ENCODE measurements around the gene DUSP7.

DUSP7 gene

DNA sequence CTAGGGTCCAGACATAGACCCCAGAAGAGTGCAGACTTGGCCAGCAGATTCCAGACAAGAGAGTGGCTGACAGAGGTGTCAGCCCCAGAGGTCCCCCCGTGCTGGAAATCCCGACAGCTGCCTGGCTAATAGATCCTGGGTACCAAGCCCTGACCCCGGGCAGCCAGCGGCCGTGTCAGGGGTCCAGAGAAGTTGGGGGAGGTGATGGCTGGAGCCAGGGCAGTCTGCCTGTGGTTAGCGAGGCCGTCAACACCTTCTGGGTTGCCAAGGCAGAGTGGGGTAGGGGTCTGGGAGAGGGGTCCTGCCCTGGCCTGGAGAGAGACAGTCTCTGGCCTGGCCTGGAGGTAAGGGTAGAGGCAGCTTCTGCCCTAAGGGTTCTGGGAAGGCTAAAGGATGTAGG, 35.6 kb downstream of the DUSP7 start:
- CTCF ChIA-PET = no interaction called here

DNA sequence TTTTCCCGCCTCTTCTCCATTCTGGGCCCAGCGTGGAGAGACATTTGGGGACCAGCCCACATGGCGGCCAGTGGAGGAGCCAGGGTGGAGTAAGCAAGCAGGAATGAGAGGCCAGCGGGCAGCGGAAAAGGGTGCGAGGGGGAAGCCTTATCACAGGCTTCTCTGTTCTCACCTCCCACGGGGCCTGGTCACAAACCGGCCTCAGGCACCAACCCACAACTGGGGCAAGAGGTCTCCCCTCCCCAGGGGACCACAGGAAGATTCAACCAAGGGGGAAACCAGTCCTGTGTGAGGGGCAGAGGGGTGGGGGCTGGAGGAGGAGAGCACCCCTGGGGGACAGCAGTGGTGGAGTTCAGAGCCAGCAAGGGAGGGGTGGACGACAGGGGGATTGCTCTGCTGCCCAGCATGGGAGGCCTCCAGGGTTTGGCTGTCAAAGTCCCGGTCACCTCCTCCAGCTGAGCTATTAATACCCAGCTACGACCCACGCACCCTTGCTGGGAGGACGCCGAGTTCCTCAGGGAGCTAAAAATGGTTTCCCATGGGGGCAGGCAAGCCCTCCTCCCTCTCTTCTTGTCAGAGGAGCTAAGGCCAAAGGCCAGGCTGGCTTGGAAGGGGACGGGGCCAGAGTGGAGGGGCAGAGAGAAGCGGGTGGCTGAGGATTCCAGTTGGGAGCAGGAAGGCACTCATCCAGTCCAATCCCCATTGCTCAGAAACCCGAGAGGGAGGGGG, 36.9 kb downstream of the DUSP7 start:
- Histone ChIP-seq H3K9me3 (ENCODE audit: control insufficient read depth, insufficient read depth, low read depth, low read length) (no peaks in the 10 kb centered on the region), H3K4me3 (ENCODE audit: low read depth, low read length) (no peak overlapping the region), H3K4me1 (ENCODE audit: control insufficient read depth, insufficient read depth, low read length) (peaks cover 5% of the 10 kb centered on the region), H3K27ac (ENCODE audit: extremely low read depth, low read depth, low read length) (no peak overlapping the region), H3K36me3 (ENCODE audit: control insufficient read depth in 2 of 2, insufficient read depth in 1 of 2, low read length in 2 of 2) (no peaks in the 10 kb centered on the region)
- POLR2A ChIA-PET = no interaction called here
- TF ChIP-seq ZBTB7A (tag by site-specific recombination; IDR thresholded peaks at IDR 0.05; ENCODE audit: low read depth) (no peak), ZFHX2 (tag by site-specific recombination; conservative IDR thresholded peaks at IDR 0.05) (peak; percentile 35), ZSCAN23 (tag by site-specific recombination; IDR thresholded peaks at IDR 0.05) (no peak), ZIC2 (tag by site-specific recombination; IDR thresholded peaks at IDR 0.05) (peak; percentile 22; the same call in 1 of the 2 replicates), KLF8 (tag by site-specific recombination; IDR thresholded peaks at IDR 0.05) (no peak), EGR2 (tag by site-specific recombination; IDR thresholded peaks at IDR 0.05; ENCODE audit: low read depth) (peak; percentile 68), ZNF202 (tag by site-specific recombination; IDR thresholded peaks at IDR 0.05; ENCODE audit: borderline replicate concordance) (no peak)
- TF ChIP-seq, protein P1, sequence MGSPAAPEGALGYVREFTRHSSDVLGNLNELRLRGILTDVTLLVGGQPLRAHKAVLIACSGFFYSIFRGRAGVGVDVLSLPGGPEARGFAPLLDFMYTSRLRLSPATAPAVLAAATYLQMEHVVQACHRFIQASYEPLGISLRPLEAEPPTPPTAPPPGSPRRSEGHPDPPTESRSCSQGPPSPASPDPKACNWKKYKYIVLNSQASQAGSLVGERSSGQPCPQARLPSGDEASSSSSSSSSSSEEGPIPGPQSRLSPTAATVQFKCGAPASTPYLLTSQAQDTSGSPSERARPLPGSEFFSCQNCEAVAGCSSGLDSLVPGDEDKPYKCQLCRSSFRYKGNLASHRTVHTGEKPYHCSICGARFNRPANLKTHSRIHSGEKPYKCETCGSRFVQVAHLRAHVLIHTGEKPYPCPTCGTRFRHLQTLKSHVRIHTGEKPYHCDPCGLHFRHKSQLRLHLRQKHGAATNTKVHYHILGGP (tag by site-specific recombination; IDR thresholded peaks at IDR 0.05) = no peak
- TF ChIP-seq, protein P2, sequence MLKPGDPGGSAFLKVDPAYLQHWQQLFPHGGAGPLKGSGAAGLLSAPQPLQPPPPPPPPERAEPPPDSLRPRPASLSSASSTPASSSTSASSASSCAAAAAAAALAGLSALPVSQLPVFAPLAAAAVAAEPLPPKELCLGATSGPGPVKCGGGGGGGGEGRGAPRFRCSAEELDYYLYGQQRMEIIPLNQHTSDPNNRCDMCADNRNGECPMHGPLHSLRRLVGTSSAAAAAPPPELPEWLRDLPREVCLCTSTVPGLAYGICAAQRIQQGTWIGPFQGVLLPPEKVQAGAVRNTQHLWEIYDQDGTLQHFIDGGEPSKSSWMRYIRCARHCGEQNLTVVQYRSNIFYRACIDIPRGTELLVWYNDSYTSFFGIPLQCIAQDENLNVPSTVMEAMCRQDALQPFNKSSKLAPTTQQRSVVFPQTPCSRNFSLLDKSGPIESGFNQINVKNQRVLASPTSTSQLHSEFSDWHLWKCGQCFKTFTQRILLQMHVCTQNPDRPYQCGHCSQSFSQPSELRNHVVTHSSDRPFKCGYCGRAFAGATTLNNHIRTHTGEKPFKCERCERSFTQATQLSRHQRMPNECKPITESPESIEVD (tag by site-specific recombination; IDR thresholded peaks at IDR 0.05) = no peak
- TF ChIP-seq, protein P3, sequence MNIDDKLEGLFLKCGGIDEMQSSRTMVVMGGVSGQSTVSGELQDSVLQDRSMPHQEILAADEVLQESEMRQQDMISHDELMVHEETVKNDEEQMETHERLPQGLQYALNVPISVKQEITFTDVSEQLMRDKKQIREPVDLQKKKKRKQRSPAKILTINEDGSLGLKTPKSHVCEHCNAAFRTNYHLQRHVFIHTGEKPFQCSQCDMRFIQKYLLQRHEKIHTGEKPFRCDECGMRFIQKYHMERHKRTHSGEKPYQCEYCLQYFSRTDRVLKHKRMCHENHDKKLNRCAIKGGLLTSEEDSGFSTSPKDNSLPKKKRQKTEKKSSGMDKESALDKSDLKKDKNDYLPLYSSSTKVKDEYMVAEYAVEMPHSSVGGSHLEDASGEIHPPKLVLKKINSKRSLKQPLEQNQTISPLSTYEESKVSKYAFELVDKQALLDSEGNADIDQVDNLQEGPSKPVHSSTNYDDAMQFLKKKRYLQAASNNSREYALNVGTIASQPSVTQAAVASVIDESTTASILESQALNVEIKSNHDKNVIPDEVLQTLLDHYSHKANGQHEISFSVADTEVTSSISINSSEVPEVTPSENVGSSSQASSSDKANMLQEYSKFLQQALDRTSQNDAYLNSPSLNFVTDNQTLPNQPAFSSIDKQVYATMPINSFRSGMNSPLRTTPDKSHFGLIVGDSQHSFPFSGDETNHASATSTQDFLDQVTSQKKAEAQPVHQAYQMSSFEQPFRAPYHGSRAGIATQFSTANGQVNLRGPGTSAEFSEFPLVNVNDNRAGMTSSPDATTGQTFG (tag by site-specific recombination; IDR thresholded peaks at IDR 0.05; ENCODE audit: borderline replicate concordance) = no peak
- CTCF ChIA-PET = interaction anchor here (0.6 kb wide), 1 partner anchor 45 kb away, joined by 3 read pairs; the partner anchor contains the start of gene ABHD14B

More for the DNA sequence above, 35.6 kb downstream of the DUSP7 start:
- H3K27ac ChIP-seq (ENCODE audit: extremely low read depth, low read depth, low read length) = no peak overlapping the region
- no peak overlapping the region for H3K4me3 ChIP-seq (ENCODE audit: low read depth, low read length)
- no peaks in the 10 kb centered on the region for H3K9me3 ChIP-seq (ENCODE audit: control insufficient read depth, insufficient read depth, low read depth, low read length)
- no peaks in the 10 kb centered on the region for H3K36me3 ChIP-seq (ENCODE audit: control insufficient read depth in 2 of 2, insufficient read depth in 1 of 2, low read length in 2 of 2)
- TF ChIP-seq ZNF266 (tag by site-specific recombination; IDR thresholded peaks at IDR 0.05; ENCODE audit: low read depth) = no peak
- TF ChIP-seq, protein P2 (tag by site-specific recombination; IDR thresholded peaks at IDR 0.05) = no peak
- TF ChIP-seq KLF10 (tag by site-specific recombination; IDR thresholded peaks at IDR 0.05) = no peak
- TF ChIP-seq ZBTB1 (tag by site-specific recombination; IDR thresholded peaks at IDR 0.05) = no peak
- no peak for TF ChIP-seq ZXDB (tag by site-specific recombination; IDR thresholded peaks at IDR 0.05)
- TF ChIP-seq ZNF311 (tag by site-specific recombination; IDR thresholded peaks at IDR 0.05; ENCODE audit: borderline replicate concordance) = no peak
- POLR2A ChIA-PET = no interaction called here
- peaks cover 5% of the 10 kb centered on the region for H3K4me1 ChIP-seq (ENCODE audit: control insufficient read depth, insufficient read depth, low read length)

Data from HEK293 (cell line).